GM21515 (cell line): ENCODE data around the gene CCER1.
"Not testable (repeated sequence)": the region's sequence is repeated elsewhere in the genome, so short reads cannot be mapped to it uniquely, and the experiment has no call there.

Experiments used
- ATAC-seq: cut with Tn5 transposase; IDR thresholded peaks from one replicate; pipeline ENCODE4 v1.9.1; 2021; ENCODE audit not compliant: unreplicated experiment

Gene CCER1, protein sequence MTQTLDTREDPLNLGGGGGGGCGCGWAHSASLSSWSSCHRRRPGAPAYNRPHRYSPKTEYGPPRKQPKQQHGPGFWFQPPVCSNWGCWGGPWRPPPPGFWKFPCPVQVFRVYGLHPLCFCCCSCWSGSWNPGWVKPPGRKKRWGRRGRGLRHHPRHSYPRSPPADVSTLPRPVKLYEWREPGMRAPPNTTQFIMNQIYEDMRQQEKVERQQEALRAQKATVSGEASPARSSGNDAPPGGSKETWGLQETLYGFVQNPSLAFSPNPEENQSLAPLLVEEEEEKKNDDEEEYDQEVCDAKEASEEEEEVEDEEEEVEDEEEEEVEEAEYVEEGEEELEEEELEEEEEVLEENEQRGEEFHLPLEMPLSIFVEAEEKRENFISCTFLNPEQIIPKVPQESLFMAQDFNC

DNA sequence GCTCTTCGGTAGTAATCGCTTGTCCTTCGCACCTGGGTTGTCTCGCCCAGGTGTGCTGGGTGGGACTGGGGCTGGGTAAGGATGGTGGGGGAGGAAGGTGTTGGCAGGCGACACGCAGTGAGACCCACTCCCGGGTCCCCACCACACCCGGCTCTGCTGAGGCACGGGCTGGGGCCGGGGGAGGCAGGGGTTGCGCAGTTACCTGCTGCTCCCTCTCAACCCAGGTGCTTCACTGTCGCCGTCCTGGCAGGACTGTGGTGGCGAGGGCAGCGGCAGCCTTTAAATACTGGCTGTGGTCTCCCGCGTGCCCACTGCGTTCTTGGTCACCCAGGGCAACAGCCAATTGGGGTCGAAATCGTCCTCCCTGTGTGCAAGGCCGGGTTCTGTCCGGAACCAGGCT, at the start of gene CCER1:
Gene CCER1 (minus strand): TSS at position 256 of the 400 bp plus-strand sequence. CDS start 434 bp downstream, outside the sequence.
- no peak for ATAC-seq

DNA sequence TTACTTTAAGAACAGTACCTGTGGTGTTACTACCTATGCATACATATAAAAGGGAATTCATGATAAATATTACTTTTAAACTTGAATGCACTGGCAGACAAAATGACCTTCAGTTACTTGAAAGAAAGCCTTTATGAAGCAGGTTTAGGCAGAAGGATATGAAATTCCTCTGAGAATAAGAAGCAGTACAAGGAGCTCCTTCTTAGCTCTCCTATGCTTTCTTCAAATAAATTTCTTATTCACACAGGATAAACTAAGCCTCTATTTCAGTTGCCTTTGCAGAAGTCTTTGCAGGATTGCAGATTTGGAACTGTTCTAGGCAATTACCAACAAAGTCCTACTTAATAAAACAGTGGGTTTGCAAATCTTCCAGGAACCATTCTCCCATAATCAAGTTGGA, 48.8 kb upstream of the CCER1 start:
- no peak for ATAC-seq

DNA sequence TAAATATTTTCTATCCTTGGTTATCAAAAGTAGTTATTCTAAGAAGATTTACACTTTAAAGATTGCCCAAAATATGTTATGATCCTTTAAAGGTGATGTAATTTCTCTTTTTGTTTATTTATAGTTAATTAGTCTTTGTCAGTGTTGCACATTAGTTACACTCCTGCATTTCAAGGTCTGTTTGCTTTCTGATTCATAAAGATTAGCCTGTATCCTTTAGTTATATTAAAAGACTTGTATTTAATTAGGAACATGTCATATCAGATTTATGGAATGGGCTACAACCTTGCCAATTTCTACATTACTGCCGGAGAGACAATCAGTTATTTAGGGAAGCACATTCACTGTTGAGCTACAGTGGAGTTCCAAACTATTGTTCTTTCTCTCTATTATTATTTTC, 46.3 kb upstream of the CCER1 start:
- no peak for ATAC-seq

DNA sequence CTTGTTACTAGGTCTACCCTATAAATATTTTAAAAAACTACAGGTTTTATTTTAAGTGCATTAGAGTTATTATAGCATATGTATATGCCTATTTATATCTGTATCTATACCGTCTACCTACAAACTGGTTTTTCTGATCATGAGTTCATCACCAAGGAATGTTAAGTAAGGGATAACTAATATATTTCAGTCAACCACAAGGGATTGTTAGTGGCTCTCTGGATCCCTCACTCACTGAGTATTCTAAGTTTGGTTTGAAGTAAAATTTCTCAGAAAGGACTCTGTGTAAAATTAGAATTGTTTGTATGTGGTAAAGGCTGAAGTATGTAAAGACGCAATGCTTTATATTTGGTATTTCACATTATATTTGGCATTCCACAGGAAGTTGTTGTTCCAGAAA, 45.0 kb upstream of the CCER1 start:
- no peak for ATAC-seq

DNA sequence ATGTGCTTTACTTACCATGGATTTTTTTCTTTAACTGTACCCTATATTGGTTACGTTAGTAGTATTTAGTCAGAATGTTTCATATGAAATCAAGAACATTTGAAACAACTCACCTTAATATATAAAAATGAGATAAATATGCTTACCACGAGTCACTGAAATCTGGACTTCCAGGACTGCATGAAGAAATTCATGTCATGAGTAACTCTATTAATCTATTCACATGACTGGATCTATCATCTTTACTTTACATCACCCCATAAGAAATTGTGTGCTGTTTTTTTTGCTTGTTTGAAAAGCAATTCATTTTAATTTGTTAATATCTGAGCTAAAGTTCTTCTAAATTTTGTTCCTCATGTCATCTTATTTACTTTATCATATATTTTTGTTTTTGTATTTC, 44.6 kb upstream of the CCER1 start:
- ATAC-seq = no peak

DNA sequence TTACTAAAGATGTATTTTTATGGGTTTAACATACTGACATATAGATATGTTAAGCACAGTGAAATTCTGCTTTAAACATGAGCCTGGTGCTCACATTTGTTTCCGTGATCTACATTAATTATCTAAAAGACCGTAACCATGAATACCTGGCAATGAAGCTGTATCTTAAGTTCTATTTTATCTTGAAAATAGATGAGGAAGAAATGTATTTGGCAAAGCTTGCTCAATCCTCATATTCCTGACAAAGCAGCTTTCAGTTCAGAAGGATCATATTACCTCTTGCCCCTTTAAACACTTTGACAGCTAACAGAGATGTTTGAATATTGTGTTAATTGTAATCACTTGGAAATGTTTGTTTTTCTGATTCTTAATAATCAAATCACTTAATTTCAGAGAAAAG, 40.0 kb upstream of the CCER1 start:
- no peak for ATAC-seq

DNA sequence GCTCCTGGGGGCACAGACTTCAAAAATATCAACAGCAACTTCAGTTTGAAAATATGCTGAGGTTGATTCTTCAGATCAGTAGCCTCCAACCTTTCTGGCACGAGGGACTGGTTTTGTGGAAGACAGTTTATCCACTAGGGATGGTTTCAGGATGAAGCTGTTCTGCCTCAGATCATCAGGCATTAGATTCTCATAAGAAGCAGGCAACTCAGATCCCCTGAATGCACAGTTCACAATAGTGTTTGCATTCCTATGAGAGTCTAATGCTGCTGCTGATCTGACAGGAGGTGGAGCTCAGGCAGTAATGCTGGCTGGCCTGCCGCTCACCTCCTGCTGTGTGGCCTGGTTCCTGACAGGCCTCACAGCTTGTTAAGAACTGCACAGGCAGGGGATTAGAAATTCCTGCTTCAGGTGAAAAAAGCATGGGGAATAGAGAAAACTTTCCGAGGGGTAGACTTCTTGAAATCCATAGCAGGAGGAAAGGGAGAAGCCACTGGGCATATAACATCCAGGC, 37.0 kb upstream of the CCER1 start:
- ATAC-seq = no peak

DNA sequence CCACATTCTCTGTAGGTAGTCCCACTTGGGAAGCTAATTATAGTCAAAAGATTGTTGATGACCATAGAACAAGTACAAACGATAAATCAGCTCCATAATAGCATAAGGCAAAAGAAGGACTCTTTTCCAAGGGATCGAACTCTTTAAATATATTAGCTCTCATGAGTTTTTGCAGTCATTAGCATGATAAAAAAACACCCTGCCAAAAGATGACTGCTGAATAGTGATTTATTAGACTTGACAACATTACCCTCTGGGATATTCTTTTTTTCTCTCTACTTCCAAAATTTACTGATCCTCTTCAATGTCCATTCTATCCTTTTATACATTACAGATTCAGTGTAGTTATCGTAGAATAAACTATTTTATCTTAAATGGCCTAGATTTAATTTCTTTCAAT, 35.6 kb upstream of the CCER1 start:
- ATAC-seq = no peak

DNA sequence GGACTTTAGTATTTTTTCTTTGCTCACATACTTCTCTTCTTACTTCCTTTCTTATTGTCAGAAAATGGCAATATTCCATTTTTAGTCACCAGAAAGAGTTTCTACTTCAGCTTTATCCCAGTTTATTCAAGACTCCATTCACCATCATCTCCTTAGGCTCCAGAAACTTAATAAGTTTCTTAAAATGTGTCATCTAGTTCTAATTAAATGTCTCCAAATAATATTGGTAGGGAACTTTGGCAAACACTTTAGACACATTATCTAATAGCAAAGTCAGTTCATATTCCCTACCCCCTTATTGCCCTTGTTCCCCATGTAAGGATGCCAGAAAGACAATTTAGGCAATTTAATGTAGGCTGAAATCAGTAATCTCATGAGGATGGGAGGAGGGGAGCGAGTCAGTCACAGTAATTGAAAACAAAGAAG, 34.7 kb upstream of the CCER1 start:
- no peak for ATAC-seq

DNA sequence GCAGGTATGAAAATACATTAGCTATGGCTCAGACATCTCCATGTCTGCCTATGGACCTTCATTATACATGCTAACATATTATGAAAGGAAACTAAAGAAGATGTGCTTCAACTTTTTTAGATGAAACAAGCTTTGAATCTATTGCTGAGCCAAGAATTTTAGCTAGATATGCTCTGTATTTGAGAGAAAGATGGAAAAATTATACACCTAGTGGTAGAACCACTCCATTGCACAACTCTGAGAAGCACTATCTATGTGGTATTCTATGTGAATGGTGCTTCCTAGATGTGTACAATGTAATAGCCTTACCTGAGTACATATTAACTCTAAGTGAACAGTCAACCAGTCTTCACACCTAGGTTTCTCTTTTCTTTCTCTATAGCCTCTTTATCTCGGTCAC, 32.5 kb upstream of the CCER1 start:
- peak; percentile 66 for ATAC-seq

DNA sequence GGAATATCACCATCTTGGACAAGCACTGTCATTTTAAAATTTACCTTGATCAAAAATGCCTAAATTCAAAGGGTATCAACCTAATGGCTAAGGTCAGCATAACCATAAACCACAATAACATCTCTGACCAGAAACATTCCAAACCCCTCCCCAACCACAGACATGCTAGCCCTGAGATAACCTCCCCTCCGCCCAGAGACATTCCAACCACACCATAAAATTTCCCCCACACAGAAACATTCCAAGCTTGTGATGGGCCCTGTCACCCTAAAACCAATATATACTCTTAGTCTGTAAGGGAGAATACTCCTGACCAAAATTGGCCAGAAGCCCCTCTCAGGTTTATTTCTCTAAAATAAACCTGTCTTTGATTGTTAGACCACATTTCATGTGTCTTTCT, 32.1 kb upstream of the CCER1 start:
- no peak for ATAC-seq

DNA sequence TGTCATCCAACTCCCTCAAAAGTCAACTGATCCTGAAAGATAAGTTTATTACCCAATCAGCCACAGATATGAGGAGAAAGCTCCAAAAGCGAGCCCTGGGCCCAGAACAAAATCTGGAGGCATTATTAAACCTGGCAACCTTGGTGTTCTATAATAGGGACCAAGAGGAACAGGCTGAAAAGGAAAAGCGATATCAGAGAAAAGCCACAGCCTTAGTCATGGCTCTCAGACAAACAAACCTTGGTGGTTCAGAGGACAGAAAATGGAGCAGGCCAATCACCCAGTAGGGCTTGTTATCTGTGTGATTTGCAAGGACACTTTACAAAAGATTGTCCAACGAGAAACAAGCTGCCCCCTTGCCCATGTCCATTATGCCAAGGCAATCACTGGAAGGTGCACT, 30.4 kb upstream of the CCER1 start:
- ATAC-seq = not testable (repeated sequence)

DNA sequence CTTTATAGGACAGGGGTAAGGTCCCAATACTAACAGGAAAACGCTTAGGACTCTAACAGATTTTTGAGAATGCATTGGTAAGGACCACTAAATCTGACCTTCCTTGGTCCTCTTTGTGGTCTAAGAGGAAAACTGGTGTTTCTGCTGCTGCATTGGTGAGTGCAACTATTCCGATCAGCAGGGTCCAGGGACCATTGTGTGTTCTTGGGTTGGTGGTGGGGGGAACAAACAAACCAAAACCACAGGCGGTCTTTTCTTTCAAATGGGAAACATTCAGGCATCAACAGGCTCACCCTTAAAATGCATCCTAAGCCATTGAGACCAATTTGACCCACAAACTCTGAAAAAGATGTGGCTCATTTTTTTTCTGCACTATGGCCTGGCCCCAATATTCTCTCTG, 29.1 kb upstream of the CCER1 start:
- ATAC-seq = no peak

DNA sequence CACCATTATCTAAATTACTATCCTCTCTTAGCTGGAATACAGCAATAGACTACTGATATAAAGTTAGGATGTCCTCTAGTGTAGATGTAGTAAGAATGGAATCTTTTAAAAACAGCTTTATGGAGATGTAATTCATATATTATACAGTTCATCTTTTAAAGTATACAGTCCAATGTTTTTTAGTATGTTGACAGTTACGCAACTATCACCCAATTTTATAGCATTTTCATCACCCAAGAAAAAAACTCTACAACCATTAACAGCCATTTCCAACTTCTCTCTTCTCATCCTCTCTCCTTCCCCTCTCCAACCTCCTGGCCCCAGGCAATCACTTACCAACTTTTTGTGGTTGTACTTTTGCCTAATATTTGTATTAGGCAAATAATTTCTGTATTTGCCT, 27.2 kb upstream of the CCER1 start:
- no peak for ATAC-seq

DNA sequence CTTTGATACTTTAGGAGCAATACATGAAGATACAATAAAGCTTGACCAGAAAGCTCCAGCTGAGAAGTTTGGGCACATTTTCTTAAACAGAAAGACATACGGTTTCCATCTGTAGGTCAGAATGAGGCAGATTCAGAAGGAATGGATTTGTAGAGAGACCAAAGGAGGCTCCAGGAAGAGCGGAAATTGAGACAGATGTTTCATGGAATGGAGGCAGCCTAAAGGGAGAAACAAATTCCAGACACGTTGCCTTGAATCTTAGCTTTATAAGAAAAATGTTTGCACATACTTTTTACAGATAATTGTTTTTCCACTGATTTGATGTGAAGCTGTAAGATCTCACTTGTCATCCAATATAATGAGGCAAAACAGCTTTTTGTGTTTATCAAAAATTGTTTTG, 25.0 kb upstream of the CCER1 start:
- ATAC-seq = no peak

DNA sequence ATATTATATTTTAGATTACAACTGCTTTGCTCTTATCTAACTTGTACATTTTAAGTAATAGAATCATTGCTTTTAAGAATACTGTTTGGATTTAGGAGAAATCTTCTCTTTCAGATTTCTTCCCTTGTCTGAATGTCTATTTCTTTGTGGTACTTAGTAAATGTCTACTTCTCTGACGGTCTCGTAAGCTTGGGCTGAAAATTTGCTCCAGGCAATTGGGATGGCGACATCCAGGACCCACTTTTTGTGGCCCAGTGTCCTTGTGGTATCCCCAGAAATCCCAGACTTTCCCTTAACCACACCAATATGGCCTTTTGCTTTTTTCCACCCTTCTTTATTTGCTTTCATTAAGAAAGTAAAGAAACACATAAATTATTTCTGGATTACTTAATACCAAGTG, 24.0 kb upstream of the CCER1 start:
- ATAC-seq = no peak

DNA sequence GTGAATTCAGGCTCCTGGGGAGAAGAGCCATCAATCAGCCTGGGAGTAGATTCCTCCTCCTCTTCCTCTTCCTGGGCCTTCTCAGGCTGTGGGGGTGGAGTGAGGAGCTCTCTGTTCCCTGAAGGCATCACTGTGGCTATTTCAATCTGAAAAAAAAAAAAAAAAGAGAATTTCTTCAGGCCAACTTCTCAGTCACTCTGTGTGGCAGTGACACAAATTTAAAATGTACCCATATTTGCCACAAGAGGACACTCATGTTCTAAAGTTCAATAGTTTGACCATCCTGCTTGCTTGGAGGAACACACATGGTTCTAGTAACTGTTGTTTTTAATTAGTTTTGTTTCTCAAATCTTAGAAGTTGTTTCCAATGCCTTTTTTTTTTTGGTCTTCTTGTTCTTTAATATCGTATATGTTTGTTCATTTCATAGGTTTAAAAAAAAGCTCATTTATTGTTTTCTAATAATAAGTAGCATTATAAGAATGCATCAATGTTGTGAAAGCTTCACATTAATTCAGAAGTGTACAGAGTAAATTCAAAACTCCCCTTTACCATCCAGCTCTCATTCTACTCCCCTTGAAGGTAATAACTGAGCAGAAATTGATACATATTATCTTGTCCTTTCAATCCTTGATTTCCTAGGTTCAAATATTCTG, 23.3 kb upstream of the CCER1 start:
- ATAC-seq = peak; percentile 86

DNA sequence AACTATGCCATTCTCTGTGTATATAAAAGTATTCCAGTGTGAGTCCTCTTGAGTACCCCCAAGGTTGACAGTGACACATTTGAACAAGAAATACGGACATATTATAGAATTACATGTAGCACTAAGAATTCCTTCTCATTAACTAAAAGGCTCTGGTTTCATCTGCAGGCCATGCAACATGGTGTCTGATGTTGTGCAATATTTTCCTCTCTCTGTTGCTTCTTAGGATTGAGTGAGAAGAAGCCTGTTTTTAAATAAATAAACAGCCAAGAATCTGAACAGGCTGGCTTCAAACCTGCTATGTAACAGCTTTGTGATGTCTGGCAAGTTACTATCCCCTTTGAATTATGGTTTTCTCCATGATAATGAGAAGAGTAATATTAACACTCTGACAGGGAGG, 22.2 kb upstream of the CCER1 start:
- ATAC-seq = no peak

DNA sequence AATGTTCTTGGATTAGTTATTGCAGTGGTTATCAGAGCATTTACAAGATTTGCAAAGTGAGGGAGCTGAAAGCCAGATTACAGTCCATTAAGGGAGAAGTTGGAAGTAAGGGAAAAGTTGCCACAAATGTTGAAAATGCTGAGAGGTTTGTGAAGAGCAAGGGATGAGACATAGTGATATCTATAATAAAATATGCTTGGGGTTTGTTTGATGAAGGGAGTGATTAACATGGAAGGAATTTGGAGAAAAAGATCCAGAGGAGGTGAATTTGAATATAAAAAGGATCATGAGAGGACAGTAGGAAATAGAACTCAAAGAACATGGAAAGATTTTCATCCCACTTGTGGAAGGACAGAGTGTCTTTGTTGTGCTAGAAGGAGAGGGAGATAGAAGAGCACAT, 19.3 kb upstream of the CCER1 start:
- no peak for ATAC-seq

DNA sequence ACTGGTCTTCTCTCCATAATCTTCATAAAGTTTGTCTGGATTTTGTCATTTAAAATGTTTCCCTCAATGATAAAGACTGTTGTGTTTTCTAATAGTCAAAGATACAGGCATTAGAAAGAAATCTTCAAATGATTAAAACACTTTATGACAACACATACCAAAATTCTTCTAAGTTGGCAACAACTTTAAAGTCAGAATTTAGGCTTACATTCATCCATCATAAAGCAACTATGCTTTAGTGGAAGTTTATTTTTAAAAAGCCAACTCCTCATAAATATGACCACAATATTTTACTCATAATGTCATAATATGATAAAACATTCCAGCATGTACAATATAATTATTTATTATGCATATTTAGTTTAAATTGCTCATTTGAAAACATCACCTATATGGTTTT, 17.2 kb upstream of the CCER1 start:
- no peak for ATAC-seq

DNA sequence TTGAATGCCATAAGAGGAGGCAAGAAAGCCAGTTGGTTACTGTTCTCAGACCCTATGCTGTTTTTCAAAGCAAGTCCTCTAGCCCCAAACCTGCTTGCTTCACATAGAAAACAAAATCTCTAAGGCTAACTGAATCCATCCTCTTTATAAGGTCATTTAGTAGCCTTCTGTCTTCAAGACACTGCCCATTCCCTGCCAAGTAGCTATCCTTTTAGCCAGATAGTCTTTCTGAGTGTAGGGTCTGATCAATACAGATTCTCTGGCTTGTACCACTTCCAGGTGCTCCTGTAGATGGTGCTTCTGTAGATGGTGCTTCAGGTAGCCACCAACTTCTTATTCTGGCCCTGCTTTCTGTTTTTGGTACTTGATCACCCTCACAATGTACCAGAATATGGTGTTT, 15.9 kb upstream of the CCER1 start:
- no peak for ATAC-seq

DNA sequence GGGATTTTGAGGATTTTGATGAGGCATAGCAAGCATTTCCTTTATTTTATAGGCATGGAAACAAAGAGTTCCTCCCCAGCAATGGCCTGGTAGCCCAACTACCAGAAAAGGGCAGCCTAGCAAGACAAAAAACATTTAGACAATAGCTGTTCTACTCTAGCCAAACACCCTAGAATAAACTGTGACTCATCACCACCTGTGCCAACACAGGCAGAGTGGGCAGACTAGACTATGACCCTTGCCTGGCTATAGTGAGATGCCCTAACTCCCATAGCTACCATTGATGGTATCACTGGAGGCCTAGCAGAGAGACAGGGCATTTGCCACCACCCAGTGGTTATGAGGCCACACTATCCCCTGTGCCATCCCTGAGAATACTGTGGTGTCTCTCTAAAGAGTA, 15.5 kb upstream of the CCER1 start:
- no peak for ATAC-seq
